SK-N-SH treated with all-trans-retinoic acid at 6 μM for 48 hours (cell line): Measurements from ENCODE around the gene BTBD8.
"Not testable (repeated sequence)": the region's sequence is repeated elsewhere in the genome, so short reads cannot be mapped to it uniquely, and the experiment has no call there.

ENCODE experiments used
- ATAC-seq: fragments of 200-7000 bp; cut with Tn5 transposase; 3 replicates; pipeline ENCODE4 v1.9.1; 2020; ENCODE audit warnings: mild to moderate bottlenecking, moderate library complexity
- BACH2 ChIP-seq: fragments of 250-450 bp; sonication (Bioruptor Pico); IDR thresholded peaks from 2 replicates; pipeline ENCODE4 v1.9.0; 2021; ENCODE audit warnings: mild to moderate bottlenecking, borderline replicate concordance
- CSDC2 ChIP-seq: fragments of 250-450 bp; sonication (Bioruptor Pico); IDR thresholded peaks from 2 replicates; pipeline ENCODE4 v1.5.0; 2020; ENCODE audit warnings: mild to moderate bottlenecking, moderate library complexity
- ESRRG ChIP-seq: fragments of 250-450 bp; sonication (Bioruptor Pico); IDR thresholded peaks from 2 replicates; pipeline ENCODE4 v1.6.1; 2021; ENCODE audit warnings: mild to moderate bottlenecking
- ISL1 ChIP-seq: fragments of 250-450 bp; sonication (Bioruptor Pico); IDR thresholded peaks from 2 replicates; pipeline ENCODE4 v2.1.2; 2022; ENCODE audit warnings: mild to moderate bottlenecking, moderate library complexity
- OSR1 ChIP-seq: fragments of 250-450 bp; sonication (Bioruptor Pico); IDR thresholded peaks from 2 replicates; pipeline ENCODE4 v1.8.0; 2022; ENCODE audit warnings: moderate library complexity, mild to moderate bottlenecking, inconsistent platforms
- PPARA ChIP-seq: fragments of 250-450 bp; sonication (Bioruptor Pico); IDR thresholded peaks from 2 replicates; pipeline ENCODE4 v1.5.0; 2020; ENCODE audit warnings: mild to moderate bottlenecking, borderline replicate concordance
- RARB ChIP-seq: fragments of 250-450 bp; sonication (Bioruptor Pico); IDR thresholded peaks from 2 replicates; pipeline ENCODE4 v1.8.0; 2021; ENCODE audit warnings: mild to moderate bottlenecking, moderate library complexity
- TCF4 ChIP-seq: fragments of 250-450 bp; sonication (Bioruptor Pico); IDR thresholded peaks from 2 replicates; pipeline ENCODE4 v1.8.0; 2021; ENCODE audit warnings: mild to moderate bottlenecking, moderate library complexity, borderline replicate concordance
- TOX ChIP-seq: fragments of 250-450 bp; sonication (Bioruptor Pico); IDR thresholded peaks from 2 replicates; pipeline ENCODE4 v1.8.0; 2021; ENCODE audit warnings: mild to moderate bottlenecking, moderate library complexity, borderline replicate concordance
- ZC3H10 ChIP-seq: fragments of 250-450 bp; sonication (Bioruptor Pico); IDR thresholded peaks from 2 replicates; pipeline ENCODE4 v1.5.1; 2021; ENCODE audit warnings: mild to moderate bottlenecking, moderate library complexity
- ZFP3 ChIP-seq: fragments of 250-450 bp; sonication (Bioruptor Pico); IDR thresholded peaks from 2 replicates; pipeline ENCODE4 v1.5.0; 2020; ENCODE audit warnings: mild to moderate bottlenecking, moderate library complexity
- ZFP30 ChIP-seq: fragments of 450-650 bp; formaldehyde crosslinking; IDR thresholded peaks from 2 replicates; pipeline ENCODE4 v1.5.0; 2022; ENCODE audit warnings: mild to moderate bottlenecking, moderate library complexity
- ZNF565 ChIP-seq: fragments of 450-650 bp; formaldehyde crosslinking; conservative IDR thresholded peaks from 2 replicates; pipeline ENCODE4 v1.5.0; 2020; ENCODE audit warnings: low read depth, mild to moderate bottlenecking, moderate library complexity
- ZNF8 ChIP-seq: fragments of 450-650 bp; formaldehyde crosslinking; IDR thresholded peaks from 2 replicates; pipeline ENCODE4 v1.5.0; 2020; ENCODE audit warnings: mild to moderate bottlenecking, moderate library complexity
- TF ChIP-seq, protein P1 (sequence below): fragments of 250-450 bp; sonication (Bioruptor Pico); IDR thresholded peaks from 2 replicates; pipeline ENCODE4 v1.5.0; 2020; ENCODE audit warnings: mild to moderate bottlenecking, moderate library complexity
- TF ChIP-seq, protein P2 (sequence below): fragments of 250-450 bp; sonication (Bioruptor Pico); IDR thresholded peaks from 2 replicates; pipeline ENCODE4 v1.8.0; 2021; ENCODE audit warnings: low read depth, mild to moderate bottlenecking, moderate library complexity, borderline replicate concordance
- TF ChIP-seq, protein P3 (sequence below): fragments of 250-450 bp; sonication (Bioruptor Pico); IDR thresholded peaks from 2 replicates; pipeline ENCODE4 v1.5.1; 2021; ENCODE audit warnings: mild to moderate bottlenecking, moderate library complexity
- TF ChIP-seq, protein P4 (sequence below): fragments of 250-450 bp; sonication (Bioruptor Pico); IDR thresholded peaks from 2 replicates; pipeline ENCODE4 v1.5.1; 2020; ENCODE audit warnings: low read depth, mild to moderate bottlenecking, moderate library complexity
- TF ChIP-seq, protein P5 (sequence below): fragments of 250-450 bp; sonication (Bioruptor Pico); IDR thresholded peaks from 2 replicates; pipeline ENCODE4 v1.8.0; 2020; ENCODE audit warnings: mild to moderate bottlenecking, moderate library complexity, borderline replicate concordance

BTBD8 gene

DNA sequence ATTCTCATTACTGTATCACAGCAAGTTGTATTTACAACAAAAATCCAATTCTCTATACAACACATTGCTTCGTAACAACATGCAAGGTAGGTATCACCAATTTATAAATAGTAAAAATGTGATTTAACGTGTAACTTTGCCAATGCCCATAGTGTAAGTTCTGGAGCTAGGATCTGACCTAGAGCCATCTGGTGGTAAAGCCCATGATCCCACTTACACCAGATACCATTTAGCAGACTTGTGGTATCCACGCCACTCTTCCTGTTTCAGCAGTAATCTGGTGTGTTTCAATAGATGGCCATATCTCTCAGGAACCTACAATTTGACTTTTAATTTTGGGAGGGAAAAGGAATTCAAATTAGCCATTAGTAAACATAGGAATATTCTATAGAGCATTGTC lies 15.1 kb upstream of the BTBD8 start:
- TF ChIP-seq ZFP30 (CRISPR knock-in tag) (no peak), TOX (CRISPR knock-in tag) (no peak), ISL1 (CRISPR knock-in tag) (no peak), TCF4 (no peak), ZNF8 (CRISPR knock-in tag) (no peak), BACH2 (CRISPR knock-in tag) (no peak), CSDC2 (CRISPR knock-in tag) (no peak)
- TF ChIP-seq, protein P1, sequence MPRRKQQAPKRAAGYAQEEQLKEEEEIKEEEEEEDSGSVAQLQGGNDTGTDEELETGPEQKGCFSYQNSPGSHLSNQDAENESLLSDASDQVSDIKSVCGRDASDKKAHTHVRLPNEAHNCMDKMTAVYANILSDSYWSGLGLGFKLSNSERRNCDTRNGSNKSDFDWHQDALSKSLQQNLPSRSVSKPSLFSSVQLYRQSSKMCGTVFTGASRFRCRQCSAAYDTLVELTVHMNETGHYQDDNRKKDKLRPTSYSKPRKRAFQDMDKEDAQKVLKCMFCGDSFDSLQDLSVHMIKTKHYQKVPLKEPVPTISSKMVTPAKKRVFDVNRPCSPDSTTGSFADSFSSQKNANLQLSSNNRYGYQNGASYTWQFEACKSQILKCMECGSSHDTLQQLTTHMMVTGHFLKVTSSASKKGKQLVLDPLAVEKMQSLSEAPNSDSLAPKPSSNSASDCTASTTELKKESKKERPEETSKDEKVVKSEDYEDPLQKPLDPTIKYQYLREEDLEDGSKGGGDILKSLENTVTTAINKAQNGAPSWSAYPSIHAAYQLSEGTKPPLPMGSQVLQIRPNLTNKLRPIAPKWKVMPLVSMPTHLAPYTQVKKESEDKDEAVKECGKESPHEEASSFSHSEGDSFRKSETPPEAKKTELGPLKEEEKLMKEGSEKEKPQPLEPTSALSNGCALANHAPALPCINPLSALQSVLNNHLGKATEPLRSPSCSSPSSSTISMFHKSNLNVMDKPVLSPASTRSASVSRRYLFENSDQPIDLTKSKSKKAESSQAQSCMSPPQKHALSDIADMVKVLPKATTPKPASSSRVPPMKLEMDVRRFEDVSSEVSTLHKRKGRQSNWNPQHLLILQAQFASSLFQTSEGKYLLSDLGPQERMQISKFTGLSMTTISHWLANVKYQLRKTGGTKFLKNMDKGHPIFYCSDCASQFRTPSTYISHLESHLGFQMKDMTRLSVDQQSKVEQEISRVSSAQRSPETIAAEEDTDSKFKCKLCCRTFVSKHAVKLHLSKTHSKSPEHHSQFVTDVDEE (CRISPR knock-in tag) = no peak
- TF ChIP-seq, protein P2, sequence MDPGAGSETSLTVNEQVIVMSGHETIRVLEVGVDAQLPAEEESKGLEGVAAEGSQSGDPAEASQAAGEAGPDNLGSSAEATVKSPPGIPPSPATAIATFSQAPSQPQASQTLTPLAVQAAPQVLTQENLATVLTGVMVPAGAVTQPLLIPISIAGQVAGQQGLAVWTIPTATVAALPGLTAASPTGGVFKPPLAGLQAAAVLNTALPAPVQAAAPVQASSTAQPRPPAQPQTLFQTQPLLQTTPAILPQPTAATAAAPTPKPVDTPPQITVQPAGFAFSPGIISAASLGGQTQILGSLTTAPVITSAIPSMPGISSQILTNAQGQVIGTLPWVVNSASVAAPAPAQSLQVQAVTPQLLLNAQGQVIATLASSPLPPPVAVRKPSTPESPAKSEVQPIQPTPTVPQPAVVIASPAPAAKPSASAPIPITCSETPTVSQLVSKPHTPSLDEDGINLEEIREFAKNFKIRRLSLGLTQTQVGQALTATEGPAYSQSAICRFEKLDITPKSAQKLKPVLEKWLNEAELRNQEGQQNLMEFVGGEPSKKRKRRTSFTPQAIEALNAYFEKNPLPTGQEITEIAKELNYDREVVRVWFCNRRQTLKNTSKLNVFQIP (CRISPR knock-in tag) = no peak
- TF ChIP-seq, protein P3, sequence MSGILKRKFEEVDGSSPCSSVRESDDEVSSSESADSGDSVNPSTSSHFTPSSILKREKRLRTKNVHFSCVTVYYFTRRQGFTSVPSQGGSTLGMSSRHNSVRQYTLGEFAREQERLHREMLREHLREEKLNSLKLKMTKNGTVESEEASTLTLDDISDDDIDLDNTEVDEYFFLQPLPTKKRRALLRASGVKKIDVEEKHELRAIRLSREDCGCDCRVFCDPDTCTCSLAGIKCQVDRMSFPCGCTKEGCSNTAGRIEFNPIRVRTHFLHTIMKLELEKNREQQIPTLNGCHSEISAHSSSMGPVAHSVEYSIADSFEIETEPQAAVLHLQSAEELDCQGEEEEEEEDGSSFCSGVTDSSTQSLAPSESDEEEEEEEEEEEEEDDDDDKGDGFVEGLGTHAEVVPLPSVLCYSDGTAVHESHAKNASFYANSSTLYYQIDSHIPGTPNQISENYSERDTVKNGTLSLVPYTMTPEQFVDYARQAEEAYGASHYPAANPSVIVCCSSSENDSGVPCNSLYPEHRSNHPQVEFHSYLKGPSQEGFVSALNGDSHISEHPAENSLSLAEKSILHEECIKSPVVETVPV = no peak
- ATAC-seq = no peak

DNA sequence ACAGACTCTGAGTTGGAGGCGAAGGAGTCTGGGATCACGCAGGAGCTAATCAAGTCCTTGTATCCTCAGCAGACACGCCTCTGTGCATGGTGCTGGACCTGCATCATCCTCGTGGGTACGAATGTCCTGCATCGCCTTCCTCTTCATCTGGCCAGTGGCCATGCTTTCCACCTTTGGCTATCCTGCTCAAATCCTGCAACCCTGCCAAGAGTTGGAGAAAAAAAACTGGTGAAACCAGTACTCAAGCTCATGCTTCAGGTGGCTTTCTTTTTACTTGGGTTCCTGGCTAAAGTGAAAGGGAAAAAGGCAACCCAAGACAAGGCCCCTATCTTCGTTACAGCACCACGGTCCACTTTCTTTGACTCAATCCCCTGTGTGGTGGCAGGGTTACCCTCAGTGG lies 13.8 kb upstream of the BTBD8 start:
- ATAC-seq = no peak
- TF ChIP-seq TCF4 (no peak), ZFP30 (CRISPR knock-in tag) (no peak), ZFP3 (CRISPR knock-in tag) (no peak), ZNF8 (CRISPR knock-in tag) (no peak), ESRRG (CRISPR knock-in tag) (no peak)
- TF ChIP-seq, protein P1 (CRISPR knock-in tag) = no peak

DNA sequence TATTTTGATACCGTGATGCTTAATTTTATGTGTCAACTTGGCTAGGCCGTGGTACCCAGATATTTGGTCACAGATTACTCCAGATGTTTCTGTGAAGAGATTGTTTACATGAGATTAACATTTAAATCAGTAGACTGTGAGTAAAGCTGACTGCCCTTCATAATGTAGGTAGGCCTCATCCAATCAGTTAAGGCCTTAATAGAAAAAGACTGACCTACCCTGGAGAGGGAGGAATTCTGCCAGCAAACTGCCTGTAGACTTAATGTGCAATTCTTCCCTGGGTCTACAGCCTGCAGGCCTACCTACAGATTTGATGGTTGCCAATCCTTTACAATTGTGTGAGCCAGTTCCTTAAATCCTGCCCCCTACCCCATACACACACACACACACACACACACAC lies 9.3 kb upstream of the BTBD8 start:
- TF ChIP-seq, protein P4, sequence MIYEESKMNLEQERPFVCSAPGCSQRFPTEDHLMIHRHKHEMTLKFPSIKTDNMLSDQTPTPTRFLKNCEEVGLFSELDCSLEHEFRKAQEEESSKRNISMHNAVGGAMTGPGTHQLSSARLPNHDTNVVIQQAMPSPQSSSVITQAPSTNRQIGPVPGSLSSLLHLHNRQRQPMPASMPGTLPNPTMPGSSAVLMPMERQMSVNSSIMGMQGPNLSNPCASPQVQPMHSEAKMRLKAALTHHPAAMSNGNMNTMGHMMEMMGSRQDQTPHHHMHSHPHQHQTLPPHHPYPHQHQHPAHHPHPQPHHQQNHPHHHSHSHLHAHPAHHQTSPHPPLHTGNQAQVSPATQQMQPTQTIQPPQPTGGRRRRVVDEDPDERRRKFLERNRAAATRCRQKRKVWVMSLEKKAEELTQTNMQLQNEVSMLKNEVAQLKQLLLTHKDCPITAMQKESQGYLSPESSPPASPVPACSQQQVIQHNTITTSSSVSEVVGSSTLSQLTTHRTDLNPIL (CRISPR knock-in tag) = no peak
- no peak for TF ChIP-seq ZC3H10
- TF ChIP-seq, protein P5, sequence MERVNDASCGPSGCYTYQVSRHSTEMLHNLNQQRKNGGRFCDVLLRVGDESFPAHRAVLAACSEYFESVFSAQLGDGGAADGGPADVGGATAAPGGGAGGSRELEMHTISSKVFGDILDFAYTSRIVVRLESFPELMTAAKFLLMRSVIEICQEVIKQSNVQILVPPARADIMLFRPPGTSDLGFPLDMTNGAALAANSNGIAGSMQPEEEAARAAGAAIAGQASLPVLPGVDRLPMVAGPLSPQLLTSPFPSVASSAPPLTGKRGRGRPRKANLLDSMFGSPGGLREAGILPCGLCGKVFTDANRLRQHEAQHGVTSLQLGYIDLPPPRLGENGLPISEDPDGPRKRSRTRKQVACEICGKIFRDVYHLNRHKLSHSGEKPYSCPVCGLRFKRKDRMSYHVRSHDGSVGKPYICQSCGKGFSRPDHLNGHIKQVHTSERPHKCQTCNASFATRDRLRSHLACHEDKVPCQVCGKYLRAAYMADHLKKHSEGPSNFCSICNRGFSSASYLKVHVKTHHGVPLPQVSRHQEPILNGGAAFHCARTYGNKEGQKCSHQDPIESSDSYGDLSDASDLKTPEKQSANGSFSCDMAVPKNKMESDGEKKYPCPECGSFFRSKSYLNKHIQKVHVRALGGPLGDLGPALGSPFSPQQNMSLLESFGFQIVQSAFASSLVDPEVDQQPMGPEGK = no peak
- TF ChIP-seq RARB (CRISPR knock-in tag) = no peak
- TF ChIP-seq ZFP30 (CRISPR knock-in tag) = no peak
- TF ChIP-seq TOX (CRISPR knock-in tag) = no peak
- no peak for TF ChIP-seq ESRRG (CRISPR knock-in tag)
- TF ChIP-seq, protein P3 = no peak
- TF ChIP-seq ZNF565 (CRISPR knock-in tag) = no peak
- no peak for TF ChIP-seq CSDC2 (CRISPR knock-in tag)
- no peak for TF ChIP-seq ZNF8 (CRISPR knock-in tag)
- TF ChIP-seq PPARA (CRISPR knock-in tag) = no peak
- no peak for TF ChIP-seq OSR1 (CRISPR knock-in tag)
- ATAC-seq = no peak

DNA sequence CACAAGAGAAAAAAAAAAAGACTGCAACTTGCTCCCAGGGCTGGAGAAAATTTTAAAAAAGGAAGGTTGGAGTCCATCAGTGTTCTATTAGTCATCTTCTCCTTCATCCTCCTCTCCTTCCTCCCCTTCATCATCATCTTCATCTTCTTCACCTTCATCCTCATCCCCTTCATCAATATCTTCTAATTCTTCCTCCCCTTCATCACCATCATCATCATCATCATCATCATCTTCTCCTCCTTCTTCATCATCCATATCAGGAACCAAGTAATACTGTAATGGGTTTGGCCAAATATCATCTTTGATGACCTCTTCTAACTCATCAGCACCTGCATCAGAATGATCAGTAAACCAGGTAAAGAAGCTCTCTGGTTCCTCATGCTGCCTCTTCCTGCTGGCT lies 5.7 kb upstream of the BTBD8 start:
- ATAC-seq = not testable (repeated sequence)
